Cardiac fibroblast (primary cell): ENCODE data around the gene TMEM255B.
"Not testable (repeated sequence)": the region's sequence is repeated elsewhere in the genome, so short reads cannot be mapped to it uniquely, and the experiment has no call there.

Experiments
- DNase-seq, 2 donors: peaks; one replicate each; pipeline versions ENCODE4 v3.0.0 to v3.0.0-alpha.2; 2010; ENCODE audit warnings: low read depth in 2 of 2
- H3K4me3 ChIP-seq, 2 donors: replicated peaks in 1 of 2; 1 replicate in 1 of 2; 2 replicates in 1 of 2; pipeline ENCODE4 v1.5.1; 2011; ENCODE audit warnings: low read depth in 2 of 2, low read length in 2 of 2, mild to moderate bottlenecking in 2 of 2, moderate library complexity in 1 of 2
- CTCF ChIP-seq: IDR thresholded peaks from one replicate; pipeline ENCODE4 v1.5.1; 2011; ENCODE audit warnings: low read depth, mild to moderate bottlenecking, low read length, inconsistent platforms

The TMEM255B gene

GRCh38 chr13:113751491-113751890, 7.5 kb upstream of the TMEM255B start:
- no peak for TF ChIP-seq CTCF
- no peak for DNase-seq
- H3K4me3 ChIP-seq = no peak overlapping the region

GRCh38 chr13:113752211-113752986, 6.6 kb upstream of the TMEM255B start:
- not testable (repeated sequence) for H3K4me3 ChIP-seq, DNase-seq

GRCh38 chr13:113753171-113753570, 5.9 kb upstream of the TMEM255B start:
- no peak overlapping the region for H3K4me3 ChIP-seq
- DNase-seq = no peak
- TF ChIP-seq CTCF = no peak

GRCh38 chr13:113754242-113754641, 4.8 kb upstream of the TMEM255B start:
- no peak overlapping the region for H3K4me3 ChIP-seq
- TF ChIP-seq CTCF = no peak
- no peak for DNase-seq

GRCh38 chr13:113754691-113755090, 4.3 kb upstream of the TMEM255B start:
- DNase-seq = no peak
- no peak overlapping the region for H3K4me3 ChIP-seq
- no peak for TF ChIP-seq CTCF

- H3K4me3 ChIP-seq = no peak overlapping the region
- no peak for TF ChIP-seq CTCF
- DNase-seq = peak in 1 of 2 donors; percentile 34
These were observed 2.5 kb upstream of the TMEM255B start for GRCh38 chr13:113756441-113757097.

- TF ChIP-seq CTCF = no peak
- H3K4me3 ChIP-seq = peak overlapping the region; percentile 53 to 64
- DNase-seq = peak; percentile 26 to 30
These were observed 605 bp downstream of the TMEM255B start for GRCh38 chr13:113759525-113760137.
